HEK293 (cell line): Measurements from ENCODE around the gene TPRN.
A peak's percentile ranks its signal among the peaks of the same experiment; 100 is the strongest.

Experiments
- AEBP2 ChIP-seq: fragments of 450-650 bp; formaldehyde crosslinking; IDR thresholded peaks from 2 replicates; pipeline ENCODE4 v1.5.1; 2016; ENCODE audit warnings: missing biosample characterization, missing genetic modification characterization, borderline replicate concordance
- EGR2 ChIP-seq: fragments of 450-650 bp; formaldehyde crosslinking; IDR thresholded peaks from 2 replicates; pipeline ENCODE4 v1.5.1; 2016; ENCODE audit warnings: low read depth, missing biosample characterization, missing genetic modification characterization
- HOXD13 ChIP-seq: sonication (generic); formaldehyde crosslinking; IDR thresholded peaks from 2 replicates; pipeline ENCODE4 v1.8.0; 2022; ENCODE audit warnings: missing genetic modification reagents, borderline replicate concordance
- OSR2 ChIP-seq: fragments of 450-650 bp; formaldehyde crosslinking; IDR thresholded peaks from 2 replicates; pipeline ENCODE4 v1.5.1; 2016; ENCODE audit warnings: missing biosample characterization, missing genetic modification characterization
- SP2 ChIP-seq: fragments of 450-650 bp; formaldehyde crosslinking; IDR thresholded peaks from 2 replicates; pipeline ENCODE4 v1.5.1; 2016; ENCODE audit warnings: missing biosample characterization, missing genetic modification characterization
- TCF7L2 ChIP-seq: IDR thresholded peaks from 2 replicates; pipeline ENCODE4 v1.6.1; 2011; ENCODE audit warnings: low read depth, mild to moderate bottlenecking, inconsistent platforms, low read length, moderate library complexity, borderline replicate concordance
- TRIM28 ChIP-seq: IDR thresholded peaks from 2 replicates; pipeline ENCODE4 v1.6.1; 2011; ENCODE audit warnings: low read length, control low read depth, borderline replicate concordance
- ZBTB8A ChIP-seq: fragments of 450-650 bp; formaldehyde crosslinking; IDR thresholded peaks from 2 replicates; pipeline ENCODE4 v1.5.1; 2016; ENCODE audit warnings: missing biosample characterization, missing genetic modification characterization
- ZFP37 ChIP-seq: fragments of 450-650 bp; formaldehyde crosslinking; IDR thresholded peaks from 2 replicates; pipeline ENCODE4 v1.5.1; 2016; ENCODE audit warnings: missing biosample characterization, missing genetic modification characterization
- ZIC2 ChIP-seq: fragments of 450-650 bp; formaldehyde crosslinking; IDR thresholded peaks from 2 replicates; pipeline ENCODE4 v1.5.1; 2016; ENCODE audit warnings: missing biosample characterization, missing genetic modification characterization
- ZNF112 ChIP-seq: fragments of 450-650 bp; formaldehyde crosslinking; IDR thresholded peaks from 2 replicates; pipeline ENCODE4 v1.5.0; 2017; ENCODE audit warnings: missing biosample characterization, missing genetic modification characterization
- ZNF114 ChIP-seq: fragments of 450-650 bp; formaldehyde crosslinking; IDR thresholded peaks from 2 replicates; pipeline ENCODE4 v1.5.0; 2017; ENCODE audit warnings: missing biosample characterization, missing genetic modification characterization
- ZNF266 ChIP-seq: fragments of 450-650 bp; formaldehyde crosslinking; IDR thresholded peaks from 2 replicates; pipeline ENCODE4 v1.5.1; 2016; ENCODE audit warnings: missing biosample characterization, missing genetic modification characterization, low read depth
- ZNF335 ChIP-seq: fragments of 450-650 bp; formaldehyde crosslinking; conservative IDR thresholded peaks from 2 replicates; pipeline ENCODE4 v1.5.1; 2016; ENCODE audit warnings: missing biosample characterization, missing genetic modification characterization
- ZNF350 ChIP-seq: fragments of 450-650 bp; formaldehyde crosslinking; IDR thresholded peaks from 2 replicates; pipeline ENCODE4 v1.5.0; 2017; ENCODE audit warnings: missing biosample characterization, mild to moderate bottlenecking, missing genetic modification characterization
- ZNF423 ChIP-seq: fragments of 450-650 bp; formaldehyde crosslinking; IDR thresholded peaks from 2 replicates; pipeline ENCODE4 v1.5.1; 2016; ENCODE audit warnings: missing biosample characterization, missing genetic modification characterization
- ZNF426 ChIP-seq: fragments of 450-650 bp; formaldehyde crosslinking; IDR thresholded peaks from 2 replicates; pipeline ENCODE4 v1.5.1; 2017; ENCODE audit warnings: missing biosample characterization, missing genetic modification characterization, mild to moderate bottlenecking, inconsistent platforms, moderate library complexity
- ZNF558 ChIP-seq: fragments of 450-650 bp; formaldehyde crosslinking; IDR thresholded peaks from 2 replicates; pipeline ENCODE4 v1.5.1; 2016; ENCODE audit warnings: missing biosample characterization, missing genetic modification characterization
- ZNF560 ChIP-seq: fragments of 450-650 bp; formaldehyde crosslinking; IDR thresholded peaks from 2 replicates; pipeline ENCODE4 v1.5.1; 2017; ENCODE audit warnings: missing biosample characterization, missing genetic modification characterization, borderline replicate concordance
- ZNF571 ChIP-seq: fragments of 450-650 bp; formaldehyde crosslinking; IDR thresholded peaks from 2 replicates; pipeline ENCODE4 v1.5.0; 2017; ENCODE audit warnings: missing biosample characterization, missing genetic modification characterization
- ZNF585B ChIP-seq: fragments of 450-650 bp; formaldehyde crosslinking; IDR thresholded peaks from 2 replicates; pipeline ENCODE4 v1.5.1; 2016; ENCODE audit warnings: missing biosample characterization, missing genetic modification characterization
- ZNF610 ChIP-seq: fragments of 450-650 bp; formaldehyde crosslinking; IDR thresholded peaks from 2 replicates; pipeline ENCODE4 v1.5.1; 2016; ENCODE audit warnings: missing biosample characterization, missing genetic modification characterization, borderline replicate concordance
- ZNF621 ChIP-seq: fragments of 450-650 bp; formaldehyde crosslinking; IDR thresholded peaks from 2 replicates; pipeline ENCODE4 v1.5.1; 2017; ENCODE audit warnings: missing biosample characterization, missing genetic modification characterization
- ZNF670 ChIP-seq: fragments of 450-650 bp; formaldehyde crosslinking; IDR thresholded peaks from 2 replicates; pipeline ENCODE4 v1.5.1; 2016; ENCODE audit warnings: missing biosample characterization, missing genetic modification characterization, low read depth
- ZNF791 ChIP-seq: fragments of 450-650 bp; formaldehyde crosslinking; IDR thresholded peaks from 2 replicates; pipeline ENCODE4 v1.5.1; 2016; ENCODE audit warnings: missing biosample characterization, missing genetic modification characterization
- ZNF792 ChIP-seq: fragments of 450-650 bp; formaldehyde crosslinking; IDR thresholded peaks from 2 replicates; pipeline ENCODE4 v1.5.1; 2016; ENCODE audit warnings: missing biosample characterization, missing genetic modification characterization
- ZNF830 ChIP-seq: fragments of 450-650 bp; IDR thresholded peaks from 2 replicates; pipeline ENCODE4 v1.5.0; 2018; ENCODE audit warnings: missing biosample characterization, missing genetic modification characterization, low read depth, mild to moderate bottlenecking, moderate library complexity
- ZSCAN16 ChIP-seq: fragments of 450-650 bp; formaldehyde crosslinking; IDR thresholded peaks from 2 replicates; pipeline ENCODE4 v1.5.1; 2016; ENCODE audit warnings: missing biosample characterization, missing genetic modification characterization
- ZSCAN5A ChIP-seq: fragments of 450-650 bp; formaldehyde crosslinking; IDR thresholded peaks from 2 replicates; pipeline ENCODE4 v1.5.1; 2016; ENCODE audit warnings: missing biosample characterization, missing genetic modification characterization
- TF ChIP-seq, protein P1 (sequence below): fragments of 450-650 bp; formaldehyde crosslinking; IDR thresholded peaks from 2 replicates; pipeline ENCODE4 v1.5.1; 2016; ENCODE audit warnings: missing biosample characterization, missing genetic modification characterization
- TF ChIP-seq, protein P2 (sequence below): fragments of 450-650 bp; formaldehyde crosslinking; conservative IDR thresholded peaks from 2 replicates; pipeline ENCODE4 v1.5.1; 2016; ENCODE audit warnings: low read depth, missing biosample characterization, missing genetic modification characterization
- TF ChIP-seq, protein P3 (sequence below): fragments of 450-650 bp; formaldehyde crosslinking; IDR thresholded peaks from 2 replicates; pipeline ENCODE4 v1.5.1; 2016; ENCODE audit warnings: missing biosample characterization, missing genetic modification characterization

Gene TPRN

GRCh38 chr9:137221506-137222111 is 21.1 kb upstream of the TPRN start (continued):
- TF ChIP-seq ZNF791 (no peak), ZNF571 (tag by site-specific recombination) (no peak), ZSCAN5A (tag by site-specific recombination) (no peak), ZFP37 (tag by site-specific recombination) (no peak), AEBP2 (no peak), ZNF621 (tag by site-specific recombination) (no peak), HOXD13 (CRISPR knock-in tag) (no peak), ZNF670 (tag by site-specific recombination) (no peak), TCF7L2 (no peak), ZNF585B (no peak), ZNF830 (tag by site-specific recombination) (no peak), ZNF560 (no peak), ZNF266 (tag by site-specific recombination) (no peak), OSR2 (tag by site-specific recombination) (no peak), ZNF792 (no peak), SP2 (peak; percentile 35), ZNF426 (tag by site-specific recombination) (no peak), TRIM28 (no peak), ZNF335 (peak; percentile 46), ZNF610 (tag by site-specific recombination) (no peak), ZBTB8A (tag by site-specific recombination) (0 out of 2 replicates have a peak, but pooled peaks have one; percentile 11), ZSCAN16 (tag by site-specific recombination) (no peak), ZIC2 (tag by site-specific recombination) (no peak), ZNF558 (no peak), EGR2 (tag by site-specific recombination) (0 out of 2 replicates have a peak, but pooled peaks have one; percentile 16), ZNF114 (no peak), ZNF112 (no peak), ZNF423 (tag by site-specific recombination) (no peak), ZNF350 (tag by site-specific recombination) (no peak)
- TF ChIP-seq, protein P1, sequence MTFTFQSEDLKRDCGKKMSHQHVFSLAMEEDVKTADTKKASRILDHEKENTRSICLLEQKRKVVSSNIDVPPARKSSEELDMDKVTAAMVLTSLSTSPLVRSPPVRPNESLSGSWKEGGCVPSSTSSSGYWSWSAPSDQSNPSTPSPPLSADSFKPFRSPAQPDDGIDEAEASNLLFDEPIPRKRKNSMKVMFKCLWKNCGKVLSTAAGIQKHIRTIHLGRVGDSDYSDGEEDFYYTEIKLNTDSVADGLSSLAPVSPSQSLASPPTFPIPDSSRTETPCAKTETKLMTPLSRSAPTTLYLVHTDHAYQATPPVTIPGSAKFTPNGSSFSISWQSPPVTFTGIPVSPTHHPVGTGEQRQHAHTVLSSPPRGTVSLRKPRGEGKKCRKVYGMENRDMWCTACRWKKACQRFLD (tag by site-specific recombination), result no peak
- TF ChIP-seq, protein P2, sequence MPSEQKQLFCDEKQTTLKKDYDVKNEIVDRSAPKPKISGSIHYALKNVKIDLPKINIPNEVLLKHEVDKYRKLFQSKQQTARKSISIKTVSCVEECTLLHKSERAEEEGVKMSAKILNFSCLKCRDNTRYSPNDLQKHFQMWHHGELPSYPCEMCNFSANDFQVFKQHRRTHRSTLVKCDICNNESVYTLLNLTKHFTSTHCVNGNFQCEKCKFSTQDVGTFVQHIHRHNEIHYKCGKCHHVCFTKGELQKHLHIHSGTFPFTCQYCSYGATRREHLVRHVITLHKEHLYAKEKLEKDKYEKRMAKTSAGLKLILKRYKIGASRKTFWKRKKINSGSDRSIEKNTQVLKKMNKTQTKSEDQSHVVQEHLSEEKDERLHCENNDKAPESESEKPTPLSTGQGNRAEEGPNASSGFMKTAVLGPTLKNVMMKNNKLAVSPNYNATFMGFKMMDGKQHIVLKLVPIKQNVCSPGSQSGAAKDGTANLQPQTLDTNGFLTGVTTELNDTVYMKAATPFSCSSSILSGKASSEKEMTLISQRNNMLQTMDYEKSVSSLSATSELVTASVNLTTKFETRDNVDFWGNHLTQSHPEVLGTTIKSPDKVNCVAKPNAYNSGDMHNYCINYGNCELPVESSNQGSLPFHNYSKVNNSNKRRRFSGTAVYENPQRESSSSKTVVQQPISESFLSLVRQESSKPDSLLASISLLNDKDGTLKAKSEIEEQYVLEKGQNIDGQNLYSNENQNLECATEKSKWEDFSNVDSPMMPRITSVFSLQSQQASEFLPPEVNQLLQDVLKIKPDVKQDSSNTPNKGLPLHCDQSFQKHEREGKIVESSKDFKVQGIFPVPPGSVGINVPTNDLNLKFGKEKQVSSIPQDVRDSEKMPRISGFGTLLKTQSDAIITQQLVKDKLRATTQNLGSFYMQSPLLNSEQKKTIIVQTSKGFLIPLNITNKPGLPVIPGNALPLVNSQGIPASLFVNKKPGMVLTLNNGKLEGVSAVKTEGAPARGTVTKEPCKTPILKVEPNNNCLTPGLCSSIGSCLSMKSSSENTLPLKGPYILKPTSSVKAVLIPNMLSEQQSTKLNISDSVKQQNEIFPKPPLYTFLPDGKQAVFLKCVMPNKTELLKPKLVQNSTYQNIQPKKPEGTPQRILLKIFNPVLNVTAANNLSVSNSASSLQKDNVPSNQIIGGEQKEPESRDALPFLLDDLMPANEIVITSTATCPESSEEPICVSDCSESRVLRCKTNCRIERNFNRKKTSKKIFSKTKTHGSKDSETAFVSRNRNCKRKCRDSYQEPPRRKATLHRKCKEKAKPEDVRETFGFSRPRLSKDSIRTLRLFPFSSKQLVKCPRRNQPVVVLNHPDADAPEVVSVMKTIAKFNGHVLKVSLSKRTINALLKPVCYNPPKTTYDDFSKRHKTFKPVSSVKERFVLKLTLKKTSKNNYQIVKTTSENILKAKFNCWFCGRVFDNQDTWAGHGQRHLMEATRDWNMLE, result no peak
- TF ChIP-seq, protein P3, sequence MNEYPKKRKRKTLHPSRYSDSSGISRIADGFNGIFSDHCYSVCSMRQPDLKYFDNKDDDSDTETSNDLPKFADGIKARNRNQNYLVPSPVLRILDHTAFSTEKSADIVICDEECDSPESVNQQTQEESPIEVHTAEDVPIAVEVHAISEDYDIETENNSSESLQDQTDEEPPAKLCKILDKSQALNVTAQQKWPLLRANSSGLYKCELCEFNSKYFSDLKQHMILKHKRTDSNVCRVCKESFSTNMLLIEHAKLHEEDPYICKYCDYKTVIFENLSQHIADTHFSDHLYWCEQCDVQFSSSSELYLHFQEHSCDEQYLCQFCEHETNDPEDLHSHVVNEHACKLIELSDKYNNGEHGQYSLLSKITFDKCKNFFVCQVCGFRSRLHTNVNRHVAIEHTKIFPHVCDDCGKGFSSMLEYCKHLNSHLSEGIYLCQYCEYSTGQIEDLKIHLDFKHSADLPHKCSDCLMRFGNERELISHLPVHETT (tag by site-specific recombination), result no peak
